Body of pancreas (tissue), 4 donors: ENCODE results near the gene SNX13.

ENCODE experiments used
- POLR2A ChIP-seq, 3 donors: fragments of 450-650 bp; IDR thresholded peaks; one replicate each; pipeline ENCODE4 v1.6.1; 2016; ENCODE audit warnings: antibody characterized with exemption in 3 of 3, mild to moderate bottlenecking in 2 of 3
- TF ChIP-seq, protein P1 (sequence below), 7 experiments: fragments of 450-650 bp in 4 of 7; fragments of 200-600 bp in 3 of 7; sonication (generic) in 3 of 7; IDR thresholded peaks; one replicate each; pipeline ENCODE4 v1.5.1; 2016 to 2019; ENCODE audit warnings: antibody characterized with exemption in 7 of 7

DNA sequence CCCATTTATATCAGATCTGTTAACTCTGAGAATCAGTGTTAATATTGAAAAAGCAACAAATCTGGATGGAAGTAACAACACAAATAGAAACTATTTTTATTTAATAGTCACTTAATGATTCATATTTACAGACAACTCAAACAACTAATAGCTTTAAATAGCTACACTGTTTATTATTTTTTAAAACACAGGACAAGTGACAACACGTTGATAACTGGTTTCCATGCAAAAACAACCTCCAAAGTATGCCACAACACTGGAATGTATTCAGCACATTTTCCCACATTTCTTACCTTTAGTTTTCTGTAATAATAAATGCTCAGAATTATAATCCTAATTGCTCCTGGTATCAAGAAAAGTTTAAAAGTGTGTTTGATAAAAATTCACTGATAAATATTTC, 4.0 kb downstream of the SNX13 start:
- TF ChIP-seq, protein P1, sequence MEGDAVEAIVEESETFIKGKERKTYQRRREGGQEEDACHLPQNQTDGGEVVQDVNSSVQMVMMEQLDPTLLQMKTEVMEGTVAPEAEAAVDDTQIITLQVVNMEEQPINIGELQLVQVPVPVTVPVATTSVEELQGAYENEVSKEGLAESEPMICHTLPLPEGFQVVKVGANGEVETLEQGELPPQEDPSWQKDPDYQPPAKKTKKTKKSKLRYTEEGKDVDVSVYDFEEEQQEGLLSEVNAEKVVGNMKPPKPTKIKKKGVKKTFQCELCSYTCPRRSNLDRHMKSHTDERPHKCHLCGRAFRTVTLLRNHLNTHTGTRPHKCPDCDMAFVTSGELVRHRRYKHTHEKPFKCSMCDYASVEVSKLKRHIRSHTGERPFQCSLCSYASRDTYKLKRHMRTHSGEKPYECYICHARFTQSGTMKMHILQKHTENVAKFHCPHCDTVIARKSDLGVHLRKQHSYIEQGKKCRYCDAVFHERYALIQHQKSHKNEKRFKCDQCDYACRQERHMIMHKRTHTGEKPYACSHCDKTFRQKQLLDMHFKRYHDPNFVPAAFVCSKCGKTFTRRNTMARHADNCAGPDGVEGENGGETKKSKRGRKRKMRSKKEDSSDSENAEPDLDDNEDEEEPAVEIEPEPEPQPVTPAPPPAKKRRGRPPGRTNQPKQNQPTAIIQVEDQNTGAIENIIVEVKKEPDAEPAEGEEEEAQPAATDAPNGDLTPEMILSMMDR (IDR thresholded peaks at IDR 0.05), result no peak
- TF ChIP-seq POLR2A (IDR thresholded peaks at IDR 0.05), result no peak
